ENCODE data around the gene RNF220.

GRCh38 chr1:44659566-44659965 lies 254.5 kb downstream of the RNF220 start:
- TF ChIP-seq POLR2A (IDR thresholded peaks at IDR 0.05) (no peak), CTCF (IDR thresholded peaks at IDR 0.05) (no peak)

Data from uterus (tissue), 2 donors.